HG03039 (cell line): ENCODE measurements around the gene INPP5F.
"Not testable (repeated sequence)": the region's sequence is repeated elsewhere in the genome, so short reads cannot be mapped to it uniquely, and the experiment has no call there.

Source experiments
- ATAC-seq: cut with Tn5 transposase; IDR thresholded peaks from one replicate; pipeline ENCODE4 v1.9.1; 2021; ENCODE audit warnings: mild to moderate bottlenecking, moderate library complexity; ENCODE audit not compliant: unreplicated experiment

INPP5F gene

DNA sequence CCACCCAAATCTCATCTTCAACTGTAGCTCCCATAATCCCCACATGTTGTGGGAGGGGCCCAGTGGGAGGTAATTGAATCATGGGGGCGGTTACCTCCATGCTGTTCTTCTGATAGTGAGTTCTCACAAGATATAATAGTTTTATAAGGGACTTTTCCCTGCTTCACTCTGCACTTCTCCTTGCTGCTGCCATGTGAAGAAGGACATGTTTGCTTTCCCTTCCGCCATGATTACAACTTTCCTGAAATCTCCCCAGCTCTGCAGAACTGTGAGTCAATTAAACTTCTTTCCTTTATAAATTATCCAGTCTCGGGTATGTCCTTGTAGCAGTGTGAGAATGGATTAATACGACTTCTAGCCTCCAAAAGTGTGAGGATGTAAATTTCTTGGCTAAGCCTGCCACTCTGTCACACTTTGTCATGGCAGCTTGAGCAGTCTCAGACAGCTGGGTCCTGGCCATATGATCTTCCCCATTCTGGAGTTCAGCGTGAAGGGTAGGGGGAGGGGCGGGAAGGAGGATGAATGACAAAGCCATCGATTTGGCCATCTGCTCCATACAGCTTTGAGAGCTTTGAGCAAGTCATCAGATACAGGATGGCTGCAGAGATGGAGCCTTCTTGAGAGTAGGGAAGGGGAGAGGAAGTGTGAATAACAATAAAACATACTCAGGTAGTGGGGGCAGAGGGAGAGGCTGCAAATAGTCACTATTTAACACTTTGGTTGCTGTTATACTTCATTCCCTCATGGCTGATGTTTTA is 19.1 kb upstream of the INPP5F start:
- no peak for ATAC-seq

DNA sequence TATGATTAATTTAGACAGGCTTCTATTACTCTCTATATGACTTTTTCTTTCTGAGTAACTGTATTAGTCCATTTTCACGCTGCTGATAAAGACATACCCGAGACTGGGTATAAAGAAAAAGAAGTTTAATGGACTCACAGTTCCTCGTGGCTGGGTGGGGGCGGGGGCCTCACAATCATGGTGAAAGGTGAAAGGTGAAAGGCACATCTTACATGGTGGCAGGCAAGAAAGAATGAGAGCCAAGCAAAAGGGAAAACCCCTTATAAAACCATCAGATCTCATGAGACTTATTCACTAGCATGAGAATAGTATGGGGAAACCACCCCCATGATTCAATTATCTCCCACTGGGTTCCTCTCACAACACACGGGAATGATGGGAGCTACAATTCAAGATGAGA is 18.5 kb upstream of the INPP5F start:
- ATAC-seq: not testable (repeated sequence)

DNA sequence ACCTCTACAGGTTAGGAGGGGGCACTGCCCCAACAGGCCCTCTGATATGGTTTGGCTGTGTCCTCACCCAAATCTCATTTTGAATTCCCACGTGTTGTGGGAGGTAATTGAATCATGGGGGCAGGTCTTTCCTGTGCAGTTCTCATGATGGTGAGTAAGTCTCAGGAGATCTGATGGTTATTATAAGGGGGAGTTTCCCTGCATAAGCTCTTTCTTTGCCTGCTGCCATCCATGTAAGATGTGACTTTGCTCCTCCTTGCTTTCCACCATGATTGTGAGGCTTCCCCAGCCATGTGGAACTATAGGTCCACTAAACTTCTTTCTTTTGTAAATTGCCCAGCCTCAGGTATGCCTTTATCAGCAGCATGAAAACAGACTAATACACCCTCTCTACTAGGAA is 14.9 kb upstream of the INPP5F start:
- not testable (repeated sequence) for ATAC-seq

GRCh38 chr10:119713744-119714483 is 11.9 kb upstream of the INPP5F start:
- ATAC-seq: no peak

GRCh38 chr10:119714484-119714816 is 11.4 kb upstream of the INPP5F start:
- ATAC-seq: no peak

- no peak for ATAC-seq
Observed at GRCh38 chr10:119715628-119716505, 10.0 kb upstream of the INPP5F start.

DNA sequence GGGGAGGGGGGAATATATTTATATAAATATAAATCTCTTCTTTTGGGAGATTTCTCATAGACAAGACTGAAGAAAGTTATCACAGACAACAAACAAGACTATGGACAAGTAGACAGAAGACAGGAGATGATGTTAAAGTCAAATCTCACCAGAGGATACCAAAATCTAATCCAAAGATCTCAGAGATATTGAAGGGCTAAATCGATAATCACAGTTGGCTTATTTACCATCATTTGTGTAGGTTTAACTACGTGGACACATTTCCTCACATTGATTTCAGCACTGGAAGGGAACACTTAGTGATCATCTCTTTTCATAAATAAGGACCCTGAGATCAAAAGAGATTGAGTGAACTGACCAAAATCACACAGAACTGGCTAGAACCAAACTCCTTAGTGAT is 2.7 kb upstream of the INPP5F start:
- no peak for ATAC-seq

DNA sequence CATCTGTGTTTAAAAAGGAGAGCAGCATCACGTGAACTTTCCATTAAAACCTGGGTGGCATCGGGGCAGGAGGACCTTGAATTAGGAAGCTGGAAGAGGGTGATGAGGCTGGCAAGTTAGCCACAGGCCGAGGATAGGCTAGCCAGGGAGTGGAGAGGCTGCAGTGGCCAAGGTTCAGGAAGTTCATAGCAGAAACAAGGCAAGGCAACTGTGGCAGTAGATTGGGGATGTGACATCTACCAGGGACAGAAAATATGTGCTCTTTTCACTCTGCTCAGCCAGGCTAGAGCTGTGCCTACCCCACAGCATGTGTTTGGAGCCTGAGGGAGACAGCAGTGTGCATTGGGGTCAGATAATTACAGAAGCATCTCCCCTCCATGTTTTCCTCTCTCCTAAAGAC is 2.2 kb upstream of the INPP5F start:
- ATAC-seq: no peak

DNA sequence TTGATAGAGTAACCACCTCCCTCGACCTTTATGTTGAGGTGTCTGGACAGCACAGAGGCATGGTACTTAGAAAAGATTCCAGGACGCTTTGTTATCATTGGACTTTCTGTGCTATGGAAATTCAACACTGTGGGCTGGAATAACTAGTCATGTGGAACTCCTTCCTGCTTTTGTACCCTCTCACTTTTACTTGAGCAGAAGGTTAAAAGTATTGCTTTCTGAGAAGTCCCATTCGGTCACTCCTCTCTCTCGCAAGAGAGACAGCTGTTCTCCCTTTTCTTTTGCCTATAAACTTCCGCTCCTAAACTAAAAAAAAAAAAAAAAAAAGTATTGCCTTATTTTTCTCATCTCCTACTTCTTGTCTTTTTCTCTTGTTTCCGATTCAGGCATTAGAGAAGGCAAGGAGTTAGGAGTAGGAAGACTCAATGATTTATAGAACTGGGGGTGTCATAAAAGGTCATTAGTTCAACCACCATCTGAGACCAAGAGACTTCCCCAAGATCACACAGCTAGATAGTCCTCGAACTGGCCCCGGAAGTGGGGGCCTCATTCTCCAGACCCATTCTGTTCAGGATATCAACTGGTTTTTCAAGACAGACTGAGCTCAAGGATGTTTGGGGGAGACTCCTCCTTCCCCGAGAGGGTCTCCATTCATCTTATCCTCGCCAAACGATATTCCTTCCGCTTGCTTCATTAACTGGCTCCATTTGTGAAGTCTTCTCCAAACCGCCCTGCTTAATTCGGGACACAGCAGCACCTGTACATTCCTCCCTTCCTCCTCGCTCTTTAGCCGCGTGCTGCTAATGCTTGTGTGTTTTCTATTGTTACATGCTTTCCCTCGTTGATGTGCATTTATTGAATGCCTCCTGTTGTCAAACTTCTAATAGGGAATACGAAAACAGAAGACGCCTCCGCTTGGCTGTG is 995 bp upstream of the INPP5F start:
- no peak for ATAC-seq

DNA sequence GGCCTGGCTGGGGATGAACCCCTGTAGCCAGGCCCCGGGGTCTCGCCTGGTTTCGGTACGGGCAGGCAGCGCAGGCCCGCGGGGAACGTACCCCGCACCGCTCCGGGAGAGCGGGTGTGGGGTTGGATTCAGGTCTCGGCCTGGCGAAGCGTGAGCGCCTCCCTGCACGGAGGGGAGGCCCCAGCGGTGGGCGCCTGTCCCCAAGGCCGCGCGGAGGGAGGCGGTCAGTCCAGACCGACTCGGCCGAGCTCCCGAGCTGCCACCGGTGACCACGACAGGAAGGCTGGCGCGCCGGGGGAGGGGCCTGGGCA is 378 bp upstream of the INPP5F start:
- no peak for ATAC-seq

- no peak for ATAC-seq
Observed at GRCh38 chr10:119726676-119727261, 919 bp downstream of the INPP5F start.

- no peak for ATAC-seq
Observed at GRCh38 chr10:119728172-119728800, 2.4 kb downstream of the INPP5F start.

DNA sequence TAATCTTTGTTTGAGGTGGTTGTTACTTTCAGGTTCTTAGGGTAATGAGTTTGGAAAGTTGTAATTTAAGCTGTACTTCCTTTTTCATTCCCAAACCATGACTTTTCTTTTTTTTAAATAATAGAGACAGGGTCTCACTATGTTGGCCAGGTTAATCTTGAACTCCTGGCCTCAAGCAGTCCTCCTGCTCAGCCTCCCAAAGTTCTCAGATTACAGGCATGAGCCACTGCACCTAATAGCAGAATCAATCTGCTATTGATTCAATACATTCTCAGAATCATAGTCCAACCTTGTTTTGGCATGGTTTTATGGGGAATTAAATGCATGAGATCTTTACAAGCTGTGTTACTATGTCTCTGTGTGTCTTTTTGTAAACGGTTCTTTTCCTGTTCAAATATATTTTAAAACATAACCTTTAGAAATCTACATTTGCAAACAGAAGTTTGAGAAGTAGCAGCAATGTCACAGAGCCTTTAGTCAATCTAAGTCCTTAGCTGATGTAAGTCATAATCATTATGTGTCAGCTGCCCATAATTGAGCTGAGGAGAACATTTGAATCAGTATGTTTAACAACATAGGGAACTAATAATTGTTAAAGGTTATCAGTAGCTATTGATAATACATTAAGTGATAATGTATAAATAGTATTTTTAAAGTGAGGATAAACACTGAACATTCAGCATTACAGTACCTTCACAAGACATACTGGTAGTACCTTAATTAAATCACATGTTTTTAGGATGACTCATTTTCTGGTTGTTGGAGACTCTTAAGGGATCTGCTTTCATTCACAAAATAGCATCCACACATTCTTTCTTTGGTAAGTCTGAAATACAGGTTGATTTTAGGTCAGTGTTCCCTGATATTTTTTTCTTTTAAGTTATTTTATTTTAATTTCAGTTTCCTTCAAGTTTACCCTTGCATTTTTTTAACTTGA is 8.8 kb downstream of the INPP5F start:
- ATAC-seq: no peak

GRCh38 chr10:119735451-119735850 is 9.6 kb downstream of the INPP5F start:
- no peak for ATAC-seq

DNA sequence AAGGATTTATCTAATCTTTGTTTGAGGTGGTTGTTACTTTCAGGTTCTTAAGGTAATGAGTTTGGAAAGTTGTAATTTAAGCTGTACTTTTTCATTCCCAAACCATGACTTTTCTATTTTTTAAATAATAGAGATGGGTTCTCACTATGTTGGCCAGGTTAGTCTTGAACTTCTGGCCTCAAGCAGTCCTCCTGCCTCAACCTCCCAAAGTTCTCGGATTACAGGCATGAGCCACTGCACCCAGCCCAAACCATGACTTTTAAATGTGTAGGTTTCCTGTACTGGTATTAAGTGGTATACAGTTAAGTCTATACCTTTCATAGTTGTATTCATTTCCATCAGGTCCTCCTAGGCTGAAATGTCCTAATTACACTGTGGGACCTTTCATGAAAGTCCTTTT is 10.4 kb downstream of the INPP5F start:
- ATAC-seq: no peak

GRCh38 chr10:119737039-119737663 is 11.3 kb downstream of the INPP5F start:
- ATAC-seq: no peak

GRCh38 chr10:119737823-119738222 is 12.0 kb downstream of the INPP5F start:
- no peak for ATAC-seq

DNA sequence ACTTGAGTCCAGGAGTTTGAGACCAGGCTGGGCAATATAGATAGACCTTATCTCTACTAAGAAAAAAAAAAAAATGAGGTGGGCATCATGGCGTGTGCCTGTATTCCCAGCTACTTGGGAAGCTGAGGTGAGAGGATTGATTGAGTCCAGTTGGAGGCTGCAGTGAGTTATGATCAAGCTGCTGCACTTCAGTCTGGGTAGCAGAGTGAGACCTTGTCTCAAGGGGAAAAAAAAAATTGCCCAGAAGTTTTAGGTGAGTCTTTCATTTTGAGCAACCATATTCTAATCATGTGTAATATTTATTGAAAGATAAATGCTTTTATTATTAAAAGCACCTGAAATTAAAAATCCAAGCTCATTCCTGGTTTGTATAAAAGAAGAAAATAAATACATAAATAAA is 13.1 kb downstream of the INPP5F start:
- ATAC-seq: no peak
